NCI-H526 (cell line): Measurements from ENCODE around the gene RELN.

Experiments
- DNase-seq, 2 experiments: peaks; one replicate each; lab custom pipeline; 2025; lab: John Stamatoyannopoulos, UW

Gene RELN

DNA sequence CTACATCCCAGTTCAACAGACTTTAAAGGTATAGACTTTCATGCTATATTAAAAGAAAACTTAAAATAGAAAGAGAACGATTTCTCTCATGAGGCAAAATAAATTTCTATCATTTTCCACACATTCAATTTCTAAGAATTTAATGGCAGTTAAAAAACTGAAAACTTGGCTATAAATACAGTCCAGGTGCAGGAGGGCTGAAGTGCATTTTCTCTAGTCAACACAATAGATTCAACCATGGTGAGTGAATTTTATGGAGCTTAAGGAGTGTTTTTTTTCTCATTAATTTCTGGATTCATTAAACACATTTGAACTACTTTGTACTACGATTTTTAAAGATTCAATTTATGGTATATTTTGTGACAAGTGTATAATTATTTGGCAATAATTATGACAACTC, 302.7 kb downstream of the RELN start:
- no peak for DNase-seq

GRCh38 chr7:103686064-103686463, 303.4 kb downstream of the RELN start:
- DNase-seq = no peak

- no peak for DNase-seq
Measured at GRCh38 chr7:103685646-103686045, 303.8 kb downstream of the RELN start.

- no peak for DNase-seq
Measured at GRCh38 chr7:103683348-103683747, 306.1 kb downstream of the RELN start.

GRCh38 chr7:103680161-103681144, 309.0 kb downstream of the RELN start:
- no peak for DNase-seq

DNA sequence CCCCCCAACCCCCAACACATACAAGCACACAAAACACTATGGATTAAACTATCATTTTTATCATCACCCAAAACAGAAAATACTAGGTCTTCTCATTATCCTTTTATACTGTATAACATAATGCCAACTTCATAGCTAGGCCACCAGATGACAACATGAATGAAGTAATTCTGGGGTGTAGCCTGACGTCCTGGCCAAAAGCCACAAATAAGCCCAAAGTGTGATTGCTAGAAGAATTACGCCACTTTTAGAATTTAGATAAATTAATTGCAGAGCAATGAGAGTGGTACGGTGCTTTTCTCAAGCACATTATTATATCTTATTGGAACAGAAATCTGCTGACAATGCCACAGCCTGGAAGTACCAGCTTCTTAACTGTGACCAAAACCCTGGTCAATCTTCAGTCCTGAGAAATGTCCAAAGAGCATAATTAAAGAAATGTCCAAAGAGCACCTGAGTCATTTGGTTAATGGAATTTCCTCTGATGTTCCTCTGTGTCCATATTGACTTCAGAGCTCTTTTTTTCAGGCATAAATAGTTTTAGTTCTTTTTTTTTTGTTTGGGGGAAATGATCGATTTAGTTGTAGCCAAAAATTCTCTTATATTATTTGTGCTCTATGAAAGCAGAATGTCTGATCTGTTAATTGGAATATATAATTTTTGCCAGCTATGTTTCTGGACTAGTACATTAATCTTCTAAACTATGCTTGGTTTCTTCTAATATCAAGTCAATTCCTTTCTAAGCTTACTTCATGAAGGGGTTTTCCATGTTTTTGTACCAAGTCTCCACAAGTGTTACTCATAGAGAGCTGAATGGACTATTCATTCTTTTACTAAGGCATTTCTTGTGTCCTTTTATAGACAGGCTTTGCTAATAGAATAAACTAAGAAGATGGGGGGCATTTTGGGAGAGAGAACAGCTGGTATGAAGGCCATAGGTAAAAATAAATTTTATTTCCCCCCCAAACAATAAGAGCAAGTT, 310.0 kb downstream of the RELN start:
- no peak for DNase-seq

DNA sequence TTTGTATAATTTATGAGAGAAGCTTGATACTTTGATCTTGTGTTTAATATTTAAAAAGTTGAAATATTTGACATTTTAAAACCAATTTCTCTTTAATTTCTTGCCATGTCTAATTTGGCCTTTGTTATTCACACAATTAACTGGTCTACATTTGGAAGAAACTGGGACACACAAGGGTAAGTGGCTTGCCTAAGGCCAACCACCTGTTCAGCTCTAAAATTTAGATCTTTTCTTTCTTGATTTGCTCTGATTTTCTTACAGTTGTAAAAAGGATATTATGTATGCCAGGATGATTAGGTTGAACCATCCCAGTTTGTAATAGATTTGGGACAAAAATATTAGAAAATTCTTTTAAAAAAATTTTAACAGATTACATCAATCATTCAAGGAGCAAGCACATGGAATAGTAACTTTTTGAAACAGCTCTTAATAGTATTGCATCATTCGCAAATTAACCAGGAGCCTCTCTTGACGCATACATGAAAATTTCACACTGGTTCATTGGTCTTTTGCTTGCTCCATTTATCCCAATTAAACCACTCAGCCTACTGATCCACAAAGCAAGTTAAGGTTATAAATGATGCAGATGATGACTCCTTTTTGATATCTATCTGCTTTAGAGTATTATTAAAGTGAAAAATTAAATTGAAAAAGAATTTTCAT, 321.0 kb downstream of the RELN start:
- DNase-seq = peak in 1 of 2 experiments; percentile 15

GRCh38 chr7:103666326-103666725, 323.1 kb downstream of the RELN start:
- DNase-seq = no peak

GRCh38 chr7:103664577-103664976, 324.9 kb downstream of the RELN start:
- no peak for DNase-seq

DNA sequence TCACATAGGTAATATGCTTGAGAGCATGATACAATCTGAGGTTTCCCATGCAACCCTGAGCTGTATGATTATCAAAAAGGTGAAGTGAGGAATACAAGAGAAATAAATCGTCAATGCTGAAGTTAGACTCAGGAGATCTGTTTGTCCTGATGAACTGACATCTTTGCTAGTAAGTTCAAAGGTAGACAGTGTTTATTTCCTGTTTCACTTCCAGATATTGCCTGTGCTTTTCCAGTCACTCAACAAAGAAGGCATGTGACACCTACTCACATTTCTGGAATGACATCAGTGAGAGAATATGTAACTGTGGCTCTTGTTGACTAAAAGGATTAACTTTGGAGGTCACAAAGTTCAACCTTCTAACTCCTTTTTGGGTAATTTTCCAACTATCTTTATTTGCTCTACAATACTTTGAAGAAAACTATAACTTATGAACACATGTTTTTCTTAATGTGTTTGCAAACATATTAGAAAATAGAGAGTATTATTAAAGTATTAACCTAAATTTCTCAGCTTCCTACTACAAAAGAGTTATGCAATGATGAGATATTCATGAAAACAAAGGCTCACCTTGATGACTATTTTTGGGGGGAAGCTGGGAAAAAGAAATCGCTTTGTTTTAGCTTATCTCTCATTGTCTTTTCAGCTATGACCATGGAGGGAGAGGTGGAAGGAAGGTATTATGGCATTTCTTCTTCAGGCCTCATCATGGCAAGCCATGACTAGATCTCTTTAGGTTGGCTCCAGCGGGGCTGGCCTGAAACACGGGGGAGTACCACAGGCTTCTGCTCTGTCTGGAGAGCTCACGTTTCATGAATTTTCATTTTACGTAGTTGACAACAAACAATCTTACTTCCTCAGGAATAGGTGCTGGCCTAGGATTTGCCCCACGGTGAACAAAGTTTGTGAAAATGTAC, 328.7 kb downstream of the RELN start:
- DNase-seq = no peak

DNA sequence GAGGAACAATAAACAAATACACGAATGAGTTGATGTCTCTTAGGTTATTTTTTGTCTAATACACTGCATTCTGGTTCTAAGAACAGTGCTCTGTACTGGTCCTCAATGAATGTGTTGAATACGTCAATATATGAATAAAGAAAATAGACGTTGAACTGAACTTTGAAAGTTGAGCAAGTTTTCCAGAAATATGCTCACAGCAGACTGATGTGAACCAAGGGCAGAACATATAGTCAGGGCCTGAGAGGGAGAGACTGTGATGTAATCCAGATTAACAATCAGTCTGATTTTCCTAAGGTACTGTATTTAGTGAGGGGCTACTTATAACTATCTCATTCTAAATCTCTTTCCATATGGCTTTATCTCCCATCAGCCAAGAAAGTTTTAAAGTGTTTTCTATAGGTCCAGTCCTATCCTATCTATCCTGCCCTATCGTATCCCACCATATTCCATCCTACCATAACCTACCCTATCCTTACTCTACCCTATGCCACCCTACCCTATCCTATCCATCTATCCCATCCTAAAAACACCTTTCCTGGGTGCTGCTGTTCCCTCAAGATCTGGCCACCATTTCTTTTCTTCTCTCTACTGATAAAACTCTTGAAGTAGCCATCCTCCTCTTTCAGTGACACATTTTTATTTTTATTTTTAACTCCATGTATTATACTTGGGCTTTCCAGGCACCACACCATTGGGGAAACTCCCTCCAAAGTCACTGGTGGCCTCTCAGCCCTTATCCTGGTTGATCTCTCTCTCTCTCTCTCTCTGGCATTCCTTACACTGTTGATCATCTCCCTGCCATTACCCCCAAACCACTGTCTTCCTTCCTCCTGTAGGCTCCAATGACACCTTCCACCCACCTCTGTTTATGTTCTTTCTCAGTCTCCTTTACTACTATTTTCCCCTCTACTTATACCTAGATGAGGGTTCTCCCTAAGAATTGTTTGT, 331.1 kb downstream of the RELN start:
- no peak for DNase-seq

DNA sequence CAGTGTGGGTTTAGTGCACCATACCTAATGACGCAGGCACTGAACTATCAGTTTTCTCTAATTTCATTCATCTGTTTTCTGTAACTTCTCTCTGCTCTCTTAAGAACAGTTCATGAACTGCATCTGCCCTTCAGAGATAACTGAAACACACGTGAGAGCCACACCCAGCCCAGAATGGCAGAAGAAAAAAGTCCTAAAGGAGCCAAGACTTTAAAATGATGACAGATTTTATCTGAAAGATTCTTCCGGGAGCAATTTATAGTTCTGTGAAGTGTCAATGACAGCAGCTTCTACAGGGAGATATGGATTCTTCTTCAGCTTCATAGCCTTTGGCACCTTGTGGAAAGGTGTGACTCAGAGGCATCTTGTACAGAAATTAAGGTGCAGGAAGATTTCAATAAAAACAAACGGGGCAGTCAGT, 332.0 kb downstream of the RELN start:
- no peak for DNase-seq

GRCh38 chr7:103656221-103656620, 333.2 kb downstream of the RELN start:
- no peak for DNase-seq

DNA sequence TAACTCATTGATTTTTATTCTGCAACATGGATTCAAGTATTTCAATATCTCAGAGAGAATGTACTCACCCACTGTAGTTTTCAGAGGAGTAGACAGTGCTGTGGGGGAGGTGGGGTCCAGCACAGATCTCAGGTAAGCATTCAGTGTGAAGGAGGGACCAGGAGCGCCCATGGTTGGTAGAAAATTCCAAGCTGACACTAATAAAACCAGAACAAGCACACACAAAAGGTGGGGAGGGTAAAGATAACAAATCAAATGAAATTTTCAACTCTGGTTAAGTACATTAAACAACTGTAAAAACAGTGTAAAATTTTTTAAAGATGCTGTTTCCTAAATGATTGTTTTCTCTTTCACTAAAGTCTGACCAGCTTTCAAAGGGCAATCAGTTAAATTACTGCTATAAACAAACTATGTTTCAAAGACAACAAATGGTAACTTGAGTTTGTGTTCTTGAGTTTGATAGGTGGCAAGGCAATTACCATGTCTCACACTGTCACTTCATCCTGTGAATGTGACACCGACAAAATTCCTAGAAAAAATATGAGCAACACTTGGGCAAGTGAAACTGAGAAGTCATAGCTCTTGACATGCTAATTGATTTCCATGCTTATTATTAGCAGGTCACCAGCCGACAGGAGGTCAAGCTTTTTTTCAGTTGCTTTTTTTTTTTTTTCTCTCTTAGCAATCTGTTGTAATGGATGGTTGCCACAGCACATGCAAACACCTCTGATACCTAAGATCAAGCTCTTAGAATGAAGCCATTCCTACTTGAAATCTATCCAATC, 337.7 kb downstream of the RELN start:
- DNase-seq = no peak

GRCh38 chr7:103649052-103649451, 340.4 kb downstream of the RELN start:
- DNase-seq = no peak

GRCh38 chr7:103648135-103648534, 341.3 kb downstream of the RELN start:
- DNase-seq = no peak

- no peak for DNase-seq
Measured at GRCh38 chr7:103644319-103644718, 345.1 kb downstream of the RELN start.

- DNase-seq = no peak
Measured at GRCh38 chr7:103640031-103640779, 349.3 kb downstream of the RELN start.
